AG09319 (cell line): ENCODE data around the gene ENDOD1.

Source experiments
- DNase-seq: peaks from one replicate; pipeline ENCODE4 v3.0.0-alpha.2; 2010; ENCODE audit warnings: low read depth; ENCODE audit errors: extremely low read depth
- CTCF ChIP-seq: IDR thresholded peaks from 2 replicates; pipeline ENCODE4 v1.5.1; 2011; ENCODE audit warnings: low read depth, mild to moderate bottlenecking, inconsistent platforms, low read length, moderate library complexity

Gene ENDOD1

GRCh38 chr11:95054356-95054755 is 35.3 kb upstream of the ENDOD1 start:
- no peak for TF ChIP-seq CTCF
- no peak for DNase-seq

GRCh38 chr11:95055283-95055897 is 34.3 kb upstream of the ENDOD1 start:
- no peak for TF ChIP-seq CTCF
- DNase-seq = no peak

- TF ChIP-seq CTCF = no peak
These were observed 31.7 kb upstream of the ENDOD1 start for GRCh38 chr11:95057959-95058358.

GRCh38 chr11:95058621-95059020 is 31.0 kb upstream of the ENDOD1 start:
- DNase-seq = no peak
- no peak for TF ChIP-seq CTCF

More at GRCh38 chr11:95057959-95058358, 31.7 kb upstream of the ENDOD1 start:
- no peak for DNase-seq

GRCh38 chr11:95059046-95059445 is 30.6 kb upstream of the ENDOD1 start:
- TF ChIP-seq CTCF = no peak
- DNase-seq = no peak

- TF ChIP-seq CTCF = no peak
- DNase-seq = no peak
These were observed 24.3 kb upstream of the ENDOD1 start for GRCh38 chr11:95065336-95065735.

- TF ChIP-seq CTCF = no peak
- DNase-seq = no peak
These were observed 23.0 kb upstream of the ENDOD1 start, which contains the start of gene SRSF8 for GRCh38 chr11:95066716-95067038. Gene SRSF8 (plus strand): TSS chr11:95066919. CDS start chr11:95067227, 308 bp downstream.
